Right atrium auricular region (tissue), 2 donors: ENCODE measurements around the gene PLXNB2. TPM values are rescaled to one million over a fixed set of nuclear protein-coding genes. Genes with fewer than 3 reads are reported as not detected.
"Not testable (repeated sequence)": the region's sequence is repeated elsewhere in the genome, so short reads cannot be mapped to it uniquely, and the experiment has no call there.

Experiments used
- DNase-seq: peaks from one replicate; pipeline ENCODE4 v3.0.0-alpha.2; 2019; ENCODE audit warnings: low spot score
- H3K27ac ChIP-seq, 2 donors: fragments of 200-600 bp; sonication (generic); 1 replicate in 1 of 2; 2 replicates in 1 of 2; pipeline ENCODE4 v1.5.1; 2016 to 2019
- H3K27me3 ChIP-seq, 2 donors: fragments of 200-600 bp; sonication (generic); one replicate each; pipeline versions ENCODE4 v1.5.1 to v1.6.0; 2017 to 2019
- H3K36me3 ChIP-seq: fragments of 200-600 bp; sonication (generic); one replicate; pipeline ENCODE4 v1.5.1; 2016
- H3K4me1 ChIP-seq, 2 donors: fragments of 200-600 bp; sonication (generic); one replicate each; pipeline versions ENCODE4 v1.5.1 to v1.6.0; 2017 to 2019
- H3K4me3 ChIP-seq, 2 donors: fragments of 200-600 bp; sonication (generic); 1 replicate in 1 of 2; 2 replicates in 1 of 2; pipeline ENCODE4 v1.5.1; 2017 to 2019; ENCODE audit warnings: mild to moderate bottlenecking in 1 of 2, moderate library complexity in 1 of 2
- H3K9me3 ChIP-seq, 2 donors: fragments of 200-600 bp; sonication (generic); one replicate each; pipeline ENCODE4 v1.5.1; 2019
- CTCF ChIP-seq, 2 donors: fragments of 200-600 bp; sonication (generic); IDR thresholded peaks; one replicate each; pipeline ENCODE4 v1.5.1; 2019; ENCODE audit warnings: antibody characterized with exemption in 2 of 2
- total RNA-seq, 2 donors: library from RNA; depleted of rRNA; stranded (reverse); fragments of >200 nt; gene quantifications; one replicate each; pipeline ENCODE4 v1.1.0, GENCODE V29; 2016

PLXNB2 gene
- total RNA-seq, 2 donors from 2014 or later = 60.3 to 92.8 TPM

DNA sequence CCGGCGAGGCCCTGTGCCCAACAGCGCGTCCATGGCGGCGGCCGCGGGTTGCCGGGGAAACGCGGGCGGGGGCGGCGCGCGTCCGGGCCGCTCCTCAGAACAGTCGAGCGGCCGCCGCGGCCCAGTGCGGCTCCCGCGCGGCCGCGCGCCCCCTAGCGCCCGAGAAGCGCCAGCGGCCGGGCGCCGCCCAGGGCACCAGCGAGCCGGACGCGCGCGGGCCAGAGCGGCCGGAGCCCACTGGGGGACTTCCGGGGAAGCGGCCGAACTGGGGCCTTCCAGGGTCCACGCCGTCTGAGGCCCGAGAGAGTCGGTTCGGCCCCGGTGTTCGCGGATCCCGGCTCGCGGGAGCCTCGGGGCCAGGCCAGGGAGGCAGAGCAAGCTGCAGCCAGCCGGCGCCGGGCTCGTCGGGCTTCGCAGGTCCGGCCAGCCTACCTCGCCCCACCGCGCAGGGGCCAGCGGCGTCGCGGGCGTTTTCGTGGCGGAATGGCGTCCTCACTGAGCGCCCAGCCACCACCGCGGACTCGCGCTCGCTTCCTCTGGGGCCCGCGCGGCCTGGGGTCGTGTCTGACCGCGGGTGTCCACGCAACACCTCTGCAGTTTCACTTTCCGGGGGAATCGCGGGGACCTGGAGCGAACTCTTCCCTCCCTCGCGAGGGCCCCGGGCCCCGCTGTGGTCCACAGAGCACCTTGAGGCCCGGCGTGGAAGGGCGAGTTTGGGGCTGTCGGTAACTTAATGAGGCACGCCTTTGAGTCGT is 19.7 kb upstream of the PLXNB2 start, which contains the start of gene DENND6B:
Gene DENND6B (minus strand): TSS at position 57 of the 755 bp plus-strand sequence. CDS start 24 bp downstream, at position 33.
- Histone ChIP-seq H3K36me3 (no peaks in the 10 kb centered on the region), H3K4me1 (peaks cover 0 to 20% of the 10 kb centered on the region in 2 donors)

DNA sequence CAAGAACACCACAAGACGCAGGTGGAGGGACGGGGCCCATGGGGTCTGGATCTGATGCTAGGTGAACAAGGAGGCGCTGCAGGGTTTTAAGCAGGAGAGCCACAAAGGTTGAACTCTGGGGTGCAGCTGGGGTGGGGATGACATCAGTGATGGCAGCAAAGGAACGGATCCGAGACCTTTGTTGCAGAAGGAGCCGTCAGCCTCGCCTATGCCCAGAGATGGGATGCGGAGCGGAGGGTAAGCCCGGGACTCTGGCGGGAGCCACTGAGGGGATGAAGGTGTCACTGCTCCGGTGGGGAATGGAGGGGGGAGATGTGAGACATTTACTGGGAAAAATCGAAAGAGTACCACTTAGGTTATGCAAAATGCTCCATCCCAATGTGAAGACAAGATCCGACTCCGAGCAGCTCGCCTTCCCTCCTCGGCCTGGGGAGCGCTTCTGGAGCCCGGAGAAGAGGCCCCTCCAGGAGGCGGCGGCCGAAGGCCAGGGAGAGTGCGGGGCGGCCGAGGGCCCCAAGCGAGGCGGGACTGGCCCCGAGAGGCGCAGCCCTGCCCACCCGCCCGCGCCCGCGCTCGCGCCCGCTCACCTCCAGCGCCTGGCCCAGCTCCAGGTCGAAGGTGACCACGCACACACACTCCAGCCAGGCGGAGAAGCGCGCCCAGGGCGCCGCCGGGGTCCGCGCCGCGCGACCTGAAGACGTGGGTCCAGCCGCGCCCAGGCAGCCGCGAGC is 18.9 kb upstream of the PLXNB2 start:
- H3K27me3 ChIP-seq = no peaks in the 10 kb centered on the region

More for the DNA sequence above, 19.7 kb upstream of the PLXNB2 start, which contains the start of gene DENND6B:
- peak within 1 kb of the TSS; percentile 69 for H3K4me3 ChIP-seq
- no peaks in the 10 kb centered on the region for H3K9me3 ChIP-seq
- peak within 1 kb of the TSS; percentile 90 to 91 for H3K27ac ChIP-seq
- TF ChIP-seq CTCF (IDR thresholded peaks at IDR 0.05) = peak; percentile 65 to 73
- no peaks in the 10 kb centered on the region for H3K27me3 ChIP-seq
- no peak for DNase-seq

GRCh38 chr22:50325444-50326224 is 18.2 kb upstream of the PLXNB2 start:
- TF ChIP-seq CTCF (IDR thresholded peaks at IDR 0.05) = no peak
- Histone ChIP-seq H3K27me3 (no peaks in the 10 kb centered on the region), H3K27ac (no peak overlapping the region), H3K4me1 (peaks cover 0 to 20% of the 10 kb centered on the region in 2 donors), H3K9me3 (no peaks in the 10 kb centered on the region), H3K4me3 (peak overlapping the region in 1 of 2 donors; percentile 65), H3K36me3 (no peaks in the 10 kb centered on the region)
- no peak for DNase-seq

More for the DNA sequence above, 18.9 kb upstream of the PLXNB2 start:
- no peaks in the 10 kb centered on the region for H3K36me3 ChIP-seq
- H3K4me1 ChIP-seq = peaks cover 0 to 20% of the 10 kb centered on the region in 2 donors
- H3K9me3 ChIP-seq = no peaks in the 10 kb centered on the region
- DNase-seq = no peak
- H3K27ac ChIP-seq = peak overlapping the region in 1 of 2 donors; percentile 43
- H3K4me3 ChIP-seq = peak overlapping the region; percentile 65 to 69
- no peak for TF ChIP-seq CTCF (IDR thresholded peaks at IDR 0.05)

GRCh38 chr22:50323900-50324299 is 16.5 kb upstream of the PLXNB2 start:
- Histone ChIP-seq H3K27me3 (no peaks in the 10 kb centered on the region), H3K4me1 (peaks cover 0 to 20% of the 10 kb centered on the region in 2 donors), H3K4me3 (no peak overlapping the region), H3K9me3 (no peaks in the 10 kb centered on the region), H3K27ac (no peak overlapping the region), H3K36me3 (no peaks in the 10 kb centered on the region)
- no peak for DNase-seq
- TF ChIP-seq CTCF (IDR thresholded peaks at IDR 0.05) = no peak

- not testable (repeated sequence) for H3K27ac ChIP-seq, H3K9me3 ChIP-seq, H3K36me3 ChIP-seq, DNase-seq, H3K27me3 ChIP-seq, H3K4me3 ChIP-seq
- H3K4me1 ChIP-seq = peaks cover 0 to 13% of the 10 kb centered on the region in 2 donors
These were observed 15.1 kb upstream of the PLXNB2 start for GRCh38 chr22:50322382-50323104.
